Activated naive CD8-positive, alpha-beta T cell treated with anti-CD3 and anti-CD28 coated beads, Interleukin-2, amount 50 U/mL, for 16 hours (primary cell): ENCODE data around the gene UCK2.

Experiments used
- DNase-seq: peaks from one replicate; pipeline ENCODE4 v3.0.0-alpha.2; 2020; ENCODE audit warnings: low read depth, low spot score

The UCK2 gene

DNA sequence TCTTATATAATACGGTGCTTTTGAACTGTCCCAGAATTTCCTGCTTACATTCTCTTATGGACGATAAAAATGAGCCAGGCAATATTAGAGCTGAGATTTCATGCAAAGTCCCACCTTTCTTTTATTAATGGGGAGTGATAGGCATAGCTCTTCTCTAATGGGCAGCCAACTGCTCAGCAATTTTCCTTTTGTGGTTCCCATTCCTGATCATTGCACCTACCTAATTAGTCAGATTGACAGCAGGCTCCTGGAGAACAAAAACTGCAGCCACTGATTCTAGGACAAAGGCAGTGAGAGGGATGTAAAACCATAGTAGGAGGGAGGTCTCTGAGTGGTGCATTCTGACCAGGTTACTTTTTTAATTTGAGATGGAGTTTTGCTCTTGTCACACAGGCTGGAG is 110.4 kb downstream of the UCK2 start:
- no peak for DNase-seq

GRCh38 chr1:165938844-165939243 is 111.4 kb downstream of the UCK2 start:
- no peak for DNase-seq

- no peak for DNase-seq
These were observed 114.1 kb downstream of the UCK2 start for GRCh38 chr1:165941531-165941930.

GRCh38 chr1:165942062-165942461 is 114.6 kb downstream of the UCK2 start:
- no peak for DNase-seq

- DNase-seq, result no peak
These were observed 115.6 kb downstream of the UCK2 start for GRCh38 chr1:165942927-165943597.

GRCh38 chr1:165945911-165946310 is 118.5 kb downstream of the UCK2 start:
- DNase-seq, result no peak

DNA sequence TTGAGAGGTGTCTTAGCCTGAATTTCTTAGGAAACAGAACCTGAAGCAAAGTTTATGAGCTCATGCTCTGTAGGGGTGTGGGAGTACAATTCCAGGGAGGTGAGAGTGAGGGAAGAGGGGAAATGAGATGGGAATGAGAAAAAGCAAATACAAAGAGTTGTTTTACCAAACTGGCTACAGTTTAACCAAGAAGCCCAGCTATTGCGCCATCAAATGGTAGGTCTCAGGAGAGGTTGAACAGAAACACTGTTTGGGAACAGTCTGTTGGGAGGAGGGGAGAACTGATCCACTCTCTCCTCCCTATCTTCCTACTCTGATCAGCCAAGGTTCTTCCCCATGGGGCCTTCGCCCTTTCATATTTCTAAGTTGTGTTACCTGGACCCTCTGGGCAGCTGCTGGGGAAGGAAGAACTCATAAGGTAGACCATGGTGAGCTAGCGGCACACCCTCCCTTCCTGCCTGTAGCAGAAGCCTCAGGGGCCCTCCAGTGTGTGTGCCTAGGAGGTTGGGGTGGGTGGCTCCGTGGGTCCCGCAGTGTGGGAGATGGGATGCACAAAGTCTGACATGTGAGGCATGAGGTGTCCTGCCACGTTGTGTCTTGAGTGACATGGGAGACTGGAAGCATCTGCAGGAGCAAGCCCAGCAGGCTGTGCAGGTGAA is 120.5 kb downstream of the UCK2 start:
- DNase-seq, result no peak

DNA sequence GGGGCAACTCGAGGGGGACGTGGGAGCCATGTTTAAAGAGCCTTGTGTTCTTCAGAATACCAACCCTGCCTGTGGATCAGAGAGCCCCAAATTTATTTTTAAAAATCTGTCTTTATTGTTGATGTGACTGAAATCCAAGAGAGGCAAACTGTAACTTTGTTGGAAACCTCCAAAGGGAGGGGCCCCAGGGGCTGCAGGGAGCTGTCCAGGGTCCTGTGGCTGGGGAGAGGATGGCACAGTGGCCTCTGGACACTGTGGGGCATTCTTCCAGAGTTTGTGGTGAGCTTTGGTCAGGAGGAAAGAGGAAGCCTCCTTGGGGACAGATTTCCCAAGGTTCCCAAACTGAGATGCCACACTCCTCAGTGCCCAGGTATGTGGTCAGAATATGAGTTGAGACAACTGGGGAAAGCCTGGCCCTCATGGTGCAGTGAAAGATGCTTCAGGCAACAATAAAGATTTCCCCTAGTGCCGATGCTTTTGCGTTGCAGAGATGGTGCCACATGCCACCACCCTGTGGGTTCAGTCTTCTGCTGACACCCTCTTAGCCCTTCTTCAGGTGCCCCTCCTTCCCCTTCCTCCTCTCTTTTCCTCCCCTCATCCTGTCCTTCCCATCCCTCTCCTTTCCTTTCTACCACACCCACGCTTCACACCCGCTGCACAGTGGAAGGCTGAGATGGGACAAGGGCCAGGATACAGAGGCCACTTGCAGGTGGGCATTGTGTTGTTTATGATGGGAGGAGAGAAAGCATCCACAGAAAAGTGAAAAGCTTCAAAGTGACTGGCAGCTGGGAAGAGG is 122.1 kb downstream of the UCK2 start:
- DNase-seq, result no peak

GRCh38 chr1:165954940-165955339 is 127.5 kb downstream of the UCK2 start:
- no peak for DNase-seq

GRCh38 chr1:165958306-165958705 is 130.9 kb downstream of the UCK2 start:
- DNase-seq, result no peak

DNA sequence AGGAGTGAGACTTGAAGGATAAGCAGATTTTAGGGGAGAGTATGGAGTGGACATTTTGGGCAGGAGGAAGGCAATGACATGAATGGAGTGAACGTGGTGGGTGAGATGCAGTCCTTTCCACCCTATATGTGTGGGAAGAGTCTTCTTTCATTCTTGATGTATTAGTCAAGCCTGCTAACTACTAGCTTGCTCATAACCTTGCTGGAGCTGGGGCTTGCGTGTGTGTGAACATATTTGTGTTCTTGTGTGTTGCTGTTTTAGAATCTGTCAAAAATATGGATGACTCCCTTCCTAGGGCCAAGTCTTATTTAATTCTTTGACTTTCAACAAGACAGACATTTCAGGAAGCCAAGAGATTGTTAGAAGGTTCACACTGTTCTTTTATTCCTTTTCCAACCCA is 132.7 kb downstream of the UCK2 start:
- DNase-seq, result no peak

GRCh38 chr1:165960881-165961280 is 133.5 kb downstream of the UCK2 start:
- DNase-seq, result no peak
